Left colon (tissue), 2 donors: ENCODE measurements around the gene SSMEM1. TPM values are rescaled to one million over a fixed set of nuclear protein-coding genes. Genes with fewer than 3 reads are reported as not detected.
"Not testable (repeated sequence)": the region's sequence is repeated elsewhere in the genome, so short reads cannot be mapped to it uniquely, and the experiment has no call there.

Experiments
- ATAC-seq: fragments of 200-7000 bp; cut with Tn5 transposase; one replicate; pipeline ENCODE4 v1.9.1; 2020; ENCODE audit warnings: mild to moderate bottlenecking, moderate library complexity
- DNase-seq, 2 donors: peaks; one replicate each; pipeline ENCODE4 v3.0.0-alpha.2; 2020
- intact Hi-C, 2 donors: fragments of 100-400 bp; cut with DNase I in 1 of 2; cut with micrococcal nuclease in 1 of 2; formaldehyde crosslinking; loops; one replicate each; pipeline versions ENCODE4 v1.11.2 to v1.14.0; 2022; cut with DNase I, micrococcal nuclease
- total RNA-seq, 2 donors: library from RNA; stranded (reverse); fragmentation: NEBNext Ultra II Directional; extraction: Animal tissue kit (Norgen Biotek cat#: 25700); gene quantifications; one replicate each; pipeline ENCODE4 v1.2.1, GENCODE V29; 2021
- donor health status: DM: no; HTN: no; CAD: no.
- donor health status: DM: yes; HTN: yes; CAD: no.

The SSMEM1 gene
- total RNA-seq, 2 donors from 2014 or later: not detected

- intact Hi-C loops: no loop called here
- ATAC-seq (no peak), DNase-seq (no peak)
Measured at GRCh38 chr7:130208516-130208915, 856 bp downstream of the SSMEM1 start.

GRCh38 chr7:130210181-130210935, 2.7 kb downstream of the SSMEM1 start:
- intact Hi-C loops: no loop called here
- no peak for ATAC-seq
- no peak for DNase-seq

DNA sequence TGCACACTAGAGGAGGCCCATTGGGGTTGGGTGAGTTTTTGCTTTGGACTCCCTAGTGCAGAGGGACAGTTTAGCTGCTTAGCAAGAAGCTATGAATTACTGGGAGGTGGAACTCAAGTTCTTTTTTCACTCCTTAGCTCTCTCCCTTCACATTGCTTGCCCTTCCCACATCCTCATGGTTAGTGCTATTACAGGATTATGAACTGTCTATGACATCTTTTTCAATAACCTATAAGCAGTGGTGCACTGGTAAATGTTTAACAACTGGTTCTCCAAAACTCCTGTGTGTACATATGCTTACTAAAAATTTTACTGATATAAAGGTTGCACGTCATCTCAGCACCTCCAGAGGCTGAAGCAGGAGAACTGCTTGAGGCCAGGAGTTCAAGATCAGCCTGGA, 6.2 kb downstream of the SSMEM1 start:
- DNase-seq (no peak), ATAC-seq (peak; percentile 97)
- intact Hi-C loops: no loop called here

DNA sequence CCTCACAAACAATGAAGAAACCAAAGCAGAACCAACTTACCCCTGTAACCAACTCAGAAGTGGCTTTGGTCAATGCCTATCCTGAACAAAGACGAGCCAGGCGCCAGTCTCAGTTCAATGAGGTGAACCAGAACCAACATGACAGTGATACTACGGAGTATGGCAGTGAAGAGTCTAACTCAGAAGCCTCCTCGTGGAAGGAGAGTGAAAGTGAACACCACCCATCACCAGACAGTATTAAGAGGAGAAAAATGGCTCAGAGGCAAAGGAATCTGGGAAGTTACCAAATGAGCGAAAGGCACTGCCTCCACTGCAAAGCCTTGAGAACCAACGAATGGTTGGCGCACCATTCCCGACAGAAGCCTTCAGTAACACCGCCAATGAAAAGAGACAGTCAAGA, 8.4 kb downstream of the SSMEM1 start:
- ATAC-seq (no peak), DNase-seq (no peak)
- intact Hi-C loops: no loop called here

GRCh38 chr7:130216750-130217149, 9.1 kb downstream of the SSMEM1 start:
- no peak for DNase-seq
- no peak for ATAC-seq
- intact Hi-C loops: no loop called here

DNA sequence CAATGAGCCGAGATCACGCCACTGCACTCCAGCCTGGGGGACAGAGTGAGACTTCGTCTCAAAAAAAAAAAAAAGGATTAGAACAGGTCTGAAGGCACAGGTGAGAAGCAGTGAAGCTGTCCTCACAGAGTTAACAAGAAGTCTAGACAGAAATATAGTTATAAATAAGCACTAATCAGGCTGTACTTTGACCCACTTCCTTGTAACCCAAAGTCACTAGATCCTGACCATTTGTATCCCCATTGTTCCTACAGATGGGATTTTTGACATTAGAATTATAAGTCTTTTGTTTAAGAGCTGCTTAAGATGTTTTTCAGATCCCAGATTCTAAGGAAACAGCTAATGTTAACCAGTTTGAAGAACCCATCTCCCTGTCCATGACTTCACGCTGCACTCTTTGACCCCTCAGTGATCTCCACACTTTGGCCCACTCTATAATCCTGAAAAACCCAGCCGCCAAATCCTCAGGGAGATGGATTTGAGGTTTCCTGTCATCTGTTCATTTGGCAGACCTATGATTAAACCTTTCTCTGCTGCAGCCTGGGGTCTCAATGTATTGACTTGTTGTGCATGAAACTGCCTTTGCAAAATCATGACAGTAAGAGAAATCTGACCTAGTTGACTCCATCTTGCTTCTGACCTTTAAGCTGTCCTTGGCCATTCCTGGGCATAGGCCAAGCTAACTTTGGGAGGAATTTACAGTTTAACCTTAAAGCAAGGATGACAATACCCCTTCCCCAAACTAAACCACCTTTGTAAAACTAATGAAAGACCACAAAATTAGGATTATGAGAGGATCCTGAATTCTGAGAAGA, 11.4 kb downstream of the SSMEM1 start:
- DNase-seq (no peak), ATAC-seq (no peak)
- intact Hi-C loops: no loop called here

GRCh38 chr7:130219871-130220270, 12.2 kb downstream of the SSMEM1 start:
- ATAC-seq: no peak
- no peak for DNase-seq
- intact Hi-C loops: no loop called here

DNA sequence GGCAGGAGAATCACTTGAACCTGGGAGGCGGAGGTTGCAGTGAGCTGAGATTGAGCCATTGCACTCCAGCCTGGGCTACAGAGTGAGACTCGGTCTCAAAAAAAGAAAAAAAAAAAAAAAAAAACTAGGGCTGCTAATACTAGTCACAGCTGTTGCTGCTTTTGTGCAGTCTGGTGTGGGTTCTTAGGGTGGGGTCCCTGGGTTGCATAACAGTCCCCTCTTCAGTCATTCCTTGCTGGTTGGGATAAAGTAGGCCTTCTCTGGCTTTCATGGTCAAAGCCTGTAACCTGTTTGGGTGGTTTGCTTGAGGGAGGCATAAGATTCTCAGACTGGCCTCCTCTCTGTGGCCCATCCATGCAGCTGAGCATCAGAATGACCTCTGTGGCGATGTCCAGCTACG, 14.1 kb downstream of the SSMEM1 start:
- intact Hi-C loops: no loop called here
- ATAC-seq (no peak), DNase-seq (no peak)

- DNase-seq: no peak
- ATAC-seq: no peak
- intact Hi-C loops: no loop called here
Measured at GRCh38 chr7:130223646-130224045, 16.0 kb downstream of the SSMEM1 start.

DNA sequence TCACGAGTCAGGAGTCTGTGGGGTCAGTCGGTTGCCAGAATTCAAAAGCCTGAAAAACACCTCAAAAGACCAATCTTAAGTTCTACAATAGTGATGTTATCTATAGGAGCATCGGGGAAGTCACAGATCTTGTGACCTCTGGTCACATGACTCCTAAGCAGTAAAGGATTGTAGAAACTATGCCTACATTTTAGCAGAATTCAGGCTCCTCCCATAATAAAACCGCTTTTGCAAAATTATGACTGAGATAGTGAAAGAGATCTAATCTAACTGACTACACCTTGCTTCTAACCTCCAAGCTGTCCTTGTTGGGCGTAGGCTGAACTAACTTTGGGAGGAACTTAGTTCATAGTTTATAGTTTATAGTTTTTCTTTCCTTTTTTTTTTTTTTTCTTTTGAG, 16.6 kb downstream of the SSMEM1 start:
- intact Hi-C loops: no loop called here
- ATAC-seq: peak; percentile 93
- no peak for DNase-seq

DNA sequence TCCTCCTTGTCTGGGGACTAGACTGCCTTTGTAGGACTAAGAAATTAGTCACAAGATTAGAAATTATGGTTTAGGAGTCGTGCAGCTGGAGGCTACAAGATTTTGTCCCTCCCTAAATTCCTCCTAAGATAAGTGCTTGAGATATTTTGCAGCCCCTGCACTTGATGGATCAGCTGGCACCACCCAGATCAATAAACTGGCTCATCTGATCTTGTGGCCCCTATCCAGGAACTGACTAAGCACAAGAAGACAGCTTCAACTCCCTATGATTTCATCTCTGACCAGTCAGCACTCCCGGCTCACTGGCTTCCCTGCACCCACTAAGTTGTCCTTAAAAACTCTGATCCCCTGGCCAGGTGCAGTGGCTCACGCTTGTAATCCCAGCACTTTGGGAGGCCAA, 17.3 kb downstream of the SSMEM1 start:
- intact Hi-C loops, DNase-seq: not testable (repeated sequence)
- ATAC-seq: peak; percentile 25

- intact Hi-C loops: no loop called here
- ATAC-seq (no peak), DNase-seq (no peak)
Measured at GRCh38 chr7:130226333-130226732, 18.7 kb downstream of the SSMEM1 start.

DNA sequence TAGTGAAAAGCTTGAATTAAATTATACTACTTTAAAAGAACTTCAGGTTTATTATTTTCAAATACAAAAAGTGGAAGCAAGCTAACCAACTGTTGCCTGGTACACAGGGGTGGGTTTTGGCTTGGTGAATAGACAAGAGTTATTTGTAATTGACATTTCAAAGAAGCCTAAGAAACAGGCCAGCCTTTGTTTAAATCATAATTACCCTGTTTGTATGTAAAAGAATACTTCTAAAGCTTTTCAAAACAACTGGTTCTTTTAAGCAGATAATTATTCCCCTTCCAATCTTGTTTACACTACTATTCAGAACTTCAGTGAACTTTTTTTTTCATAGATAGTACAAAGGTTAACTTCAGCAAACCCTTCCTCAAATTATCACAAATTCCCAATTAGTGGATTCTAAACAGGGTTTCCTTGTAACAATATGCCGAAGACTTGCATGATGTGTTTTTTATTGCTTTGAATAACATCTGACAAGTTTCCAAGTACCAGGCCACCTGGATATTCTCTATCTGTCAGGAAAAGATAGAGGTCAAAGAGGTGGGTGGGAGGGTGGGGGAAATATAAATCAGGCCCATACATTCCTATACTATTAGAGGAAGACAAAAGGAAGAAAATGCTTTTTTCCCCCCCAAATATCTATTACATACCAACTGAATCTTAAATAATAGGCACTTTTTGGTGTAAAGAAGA, 20.4 kb downstream of the SSMEM1 start:
- intact Hi-C loops: no loop called here
- no peak for ATAC-seq

DNA sequence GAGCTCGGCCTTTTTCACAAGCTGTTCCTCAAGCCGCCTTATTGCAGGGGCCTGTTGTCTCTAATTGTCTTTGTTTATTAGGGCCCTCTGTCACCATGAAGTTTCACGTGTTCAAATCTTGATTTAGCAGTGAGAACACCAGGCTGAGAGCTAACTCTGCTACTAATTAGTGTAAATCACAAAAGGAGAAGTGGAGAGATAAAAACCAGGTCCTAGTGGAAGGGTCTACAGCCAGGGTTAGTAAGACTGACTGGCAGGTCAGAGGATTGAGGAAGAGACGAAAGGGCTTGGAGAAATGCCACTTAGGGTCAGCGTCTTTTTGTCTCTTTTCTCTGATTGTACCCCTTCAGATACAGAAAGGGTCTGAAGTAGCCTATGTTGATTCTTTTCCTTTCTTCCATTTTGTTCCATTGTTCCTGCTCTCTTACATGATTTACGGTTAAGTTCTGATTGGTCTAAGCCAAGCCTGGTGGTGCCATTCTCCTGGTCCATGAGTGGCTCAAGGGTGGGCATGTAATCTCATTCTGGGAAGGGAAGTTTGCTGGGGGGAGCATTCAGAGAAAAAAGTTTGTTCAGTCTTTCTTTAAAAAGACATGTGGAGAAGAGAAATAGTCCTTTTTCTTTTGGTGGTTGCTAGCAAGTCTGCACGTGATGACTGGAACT, 21.3 kb downstream of the SSMEM1 start:
- no peak for DNase-seq

More for the DNA sequence above, 20.4 kb downstream of the SSMEM1 start:
- DNase-seq: no peak

GRCh38 chr7:130229981-130230380, 22.3 kb downstream of the SSMEM1 start:
- ATAC-seq, intact Hi-C loops: not testable (repeated sequence)

More for the DNA sequence above, 21.3 kb downstream of the SSMEM1 start:
- intact Hi-C loops: no loop called here
- ATAC-seq: no peak

DNA sequence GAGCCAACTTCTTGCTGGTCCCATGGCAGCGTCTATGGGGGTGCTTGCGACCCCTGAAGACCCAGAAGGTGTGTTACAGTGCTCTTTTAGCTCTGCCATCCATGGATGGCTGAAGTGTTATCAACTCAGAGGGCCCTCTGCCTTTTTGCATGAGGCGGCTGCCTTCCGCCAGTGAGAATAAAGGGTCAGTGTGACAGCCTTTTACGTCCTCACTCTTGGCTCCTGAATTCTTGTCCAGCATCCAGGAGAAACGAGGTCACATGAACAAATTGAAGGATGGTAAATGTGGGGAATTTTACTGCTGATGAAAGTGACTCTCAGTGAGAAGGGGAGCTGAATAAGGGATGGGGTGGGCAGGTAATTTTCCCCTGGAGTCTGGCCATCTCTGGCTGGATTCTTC, 24.1 kb downstream of the SSMEM1 start:
- DNase-seq (no peak), ATAC-seq (no peak)
- intact Hi-C loops: no loop called here

More at GRCh38 chr7:130229981-130230380, 22.3 kb downstream of the SSMEM1 start:
- DNase-seq: not testable (repeated sequence)

DNA sequence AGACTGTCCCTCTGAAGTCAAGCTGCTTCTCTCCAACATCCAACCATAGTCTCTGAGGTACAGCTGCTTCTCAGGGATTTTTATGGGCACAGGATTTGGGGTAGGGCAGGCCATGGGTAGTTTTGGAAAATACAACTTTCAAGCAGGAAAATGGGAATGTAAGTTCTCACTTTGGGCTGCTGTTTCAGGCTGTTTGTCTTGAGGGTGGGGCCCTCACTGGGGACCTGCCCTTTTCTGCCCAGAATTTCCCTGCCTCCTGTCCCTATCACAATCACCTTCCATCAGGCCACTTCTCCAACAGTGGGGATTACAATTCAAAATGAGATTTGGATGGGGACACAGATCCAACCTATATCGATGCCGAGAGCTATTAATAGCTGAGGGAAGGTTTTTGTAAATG, 24.5 kb downstream of the SSMEM1 start:
- ATAC-seq (peak; percentile 70), DNase-seq (no peak)
- intact Hi-C loops: no loop called here

DNA sequence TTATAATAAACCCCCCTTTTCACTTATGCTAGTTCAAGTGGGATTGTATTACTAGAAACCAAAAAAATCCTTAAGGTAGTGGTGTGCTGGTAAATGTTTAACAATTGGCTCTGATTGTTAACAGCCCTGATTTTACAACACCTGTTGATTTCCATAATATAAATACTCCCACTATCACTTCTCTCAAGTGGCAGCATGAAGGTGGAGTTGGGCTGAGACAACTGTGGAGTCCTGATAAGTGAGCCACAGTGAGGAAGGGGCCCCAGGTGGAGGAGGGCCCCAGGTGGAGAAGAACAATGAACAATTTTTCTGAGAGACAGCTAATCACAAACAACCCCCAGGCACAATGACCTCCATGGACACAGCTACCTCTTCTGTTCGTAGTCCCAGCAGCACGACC, 26.4 kb downstream of the SSMEM1 start:
- peak; percentile 44 for ATAC-seq

DNA sequence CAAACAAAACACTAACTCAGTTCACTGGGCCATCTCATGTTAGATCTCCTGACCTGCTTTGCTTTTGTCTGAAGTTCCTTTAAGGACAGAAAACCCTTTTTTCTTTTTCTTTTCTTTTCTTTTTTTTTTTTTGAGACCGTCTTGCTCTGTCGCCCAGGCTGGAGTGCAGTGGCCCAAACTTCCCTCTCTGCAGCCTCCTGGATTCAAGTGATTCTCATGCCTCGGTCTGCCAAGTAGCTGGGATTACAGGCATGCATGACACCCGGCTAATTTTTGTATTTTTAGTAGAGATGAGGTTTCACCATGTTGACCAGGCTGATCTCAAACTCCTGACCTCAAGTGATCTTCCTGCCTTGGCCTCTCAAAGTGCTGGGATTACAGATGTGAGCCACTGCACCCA, 28.7 kb downstream of the SSMEM1 start:
- ATAC-seq, DNase-seq, intact Hi-C loops: not testable (repeated sequence)

More for the DNA sequence above, 26.4 kb downstream of the SSMEM1 start:
- intact Hi-C loops: no loop called here
- no peak for DNase-seq
